ENCODE results near the gene SELE. TPM values are rescaled to one million over a fixed set of nuclear protein-coding genes. Genes with fewer than 3 reads are reported as not detected.

Gene SELE
- total and polyA plus RNA-seq, 2 of the 4 experiments (the other 2 are of a cell fraction), result not detected

DNA sequence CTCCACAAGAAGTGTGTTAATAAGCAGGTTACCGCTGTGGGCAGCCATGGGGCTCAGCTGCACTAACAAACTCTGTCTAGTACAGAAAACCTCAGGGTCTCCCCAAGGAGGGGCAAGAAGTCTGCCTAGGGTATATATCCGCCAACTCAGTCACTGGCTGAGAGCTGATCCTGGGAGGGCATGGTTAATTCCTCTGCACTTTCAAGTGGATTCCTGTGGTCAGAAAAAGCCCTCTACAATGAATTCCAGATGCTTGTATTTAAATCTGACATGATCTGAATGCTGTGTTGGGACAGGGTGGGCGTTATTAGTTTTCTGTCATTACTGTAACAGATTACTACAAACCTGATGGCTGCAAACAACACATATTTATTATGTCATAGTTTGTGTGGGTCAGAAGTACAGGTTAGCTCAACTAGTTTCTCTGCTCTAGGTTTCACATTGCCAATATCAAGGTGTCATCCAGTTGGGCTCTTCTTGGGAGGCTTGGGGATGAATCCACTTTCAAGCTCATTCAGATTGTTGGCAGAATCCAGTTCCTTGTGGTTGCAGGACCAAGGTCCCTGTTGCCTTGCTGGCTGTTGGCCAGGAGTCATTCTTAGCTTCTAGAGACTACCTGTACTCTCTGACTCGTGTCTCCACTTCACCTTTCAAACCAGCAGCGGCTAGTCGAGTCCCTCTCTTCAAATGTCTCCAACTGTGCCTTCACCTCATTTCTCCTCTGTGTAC, 8.0 kb upstream of the SELE start:
- in situ Hi-C loops (cut with MboI; ENCODE audit: low sequenced_read_pairs) (no loop called here), dilution Hi-C loops (cut with HindIII; ENCODE audit: low sequenced_read_pairs, unreplicated experiment) (no loop called here), intact Hi-C loops (cut with micrococcal nuclease) (no loop called here)
- H4K8ac ChIP-seq (ENCODE audit: low read depth in 2 of 2, low read length in 2 of 2), result no peak overlapping the region
- no peaks in the 10 kb centered on the region for H3K36me3 ChIP-seq (ENCODE audit: control insufficient read depth, insufficient read depth, low read length)
- no peaks in the 10 kb centered on the region for H3K9me3 ChIP-seq (ENCODE audit: control insufficient read depth, insufficient read depth, low read length)
- no peak overlapping the region for H2AFZ ChIP-seq (replicated peaks; ENCODE audit: low read length, poor library complexity)
- H3K9ac ChIP-seq (ENCODE audit: low read depth, low read length), result no peak overlapping the region
- peak; percentile 37 for ATAC-seq (ENCODE audit: low read depth)
- H2BK120ac ChIP-seq (ENCODE audit: low read depth, low read length), result no peak overlapping the region
- no CpG with 5 or more reads among the region's 6 CpGs for WGBS, 2 experiments (ENCODE audit: extremely low coverage in 2 of 2, insufficient read length in 1 of 2)
- no peaks in the 10 kb centered on the region; the same call in 1 of the 2 replicates for H3K27me3 ChIP-seq (ENCODE audit: control insufficient read depth, insufficient read depth, low read length)
- no peak for TF ChIP-seq BHLHE40 (IDR thresholded peaks at IDR 0.05; ENCODE audit: low read depth, low read length)
- TF ChIP-seq NFE2L2 (IDR thresholded peaks at IDR 0.05; ENCODE audit: low read depth, low read length), result no peak
- no peak for TF ChIP-seq RFX5 (IDR thresholded peaks at IDR 0.05; ENCODE audit: low read depth, low read length)
- TF ChIP-seq, protein P1, sequence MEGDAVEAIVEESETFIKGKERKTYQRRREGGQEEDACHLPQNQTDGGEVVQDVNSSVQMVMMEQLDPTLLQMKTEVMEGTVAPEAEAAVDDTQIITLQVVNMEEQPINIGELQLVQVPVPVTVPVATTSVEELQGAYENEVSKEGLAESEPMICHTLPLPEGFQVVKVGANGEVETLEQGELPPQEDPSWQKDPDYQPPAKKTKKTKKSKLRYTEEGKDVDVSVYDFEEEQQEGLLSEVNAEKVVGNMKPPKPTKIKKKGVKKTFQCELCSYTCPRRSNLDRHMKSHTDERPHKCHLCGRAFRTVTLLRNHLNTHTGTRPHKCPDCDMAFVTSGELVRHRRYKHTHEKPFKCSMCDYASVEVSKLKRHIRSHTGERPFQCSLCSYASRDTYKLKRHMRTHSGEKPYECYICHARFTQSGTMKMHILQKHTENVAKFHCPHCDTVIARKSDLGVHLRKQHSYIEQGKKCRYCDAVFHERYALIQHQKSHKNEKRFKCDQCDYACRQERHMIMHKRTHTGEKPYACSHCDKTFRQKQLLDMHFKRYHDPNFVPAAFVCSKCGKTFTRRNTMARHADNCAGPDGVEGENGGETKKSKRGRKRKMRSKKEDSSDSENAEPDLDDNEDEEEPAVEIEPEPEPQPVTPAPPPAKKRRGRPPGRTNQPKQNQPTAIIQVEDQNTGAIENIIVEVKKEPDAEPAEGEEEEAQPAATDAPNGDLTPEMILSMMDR (conservative IDR thresholded peaks at IDR 0.05; ENCODE audit: low read depth, low read length), result no peak
- no peak for TF ChIP-seq MAFK (IDR thresholded peaks at IDR 0.05; ENCODE audit: low read depth, low read length)
- no peak for TF ChIP-seq MXI1 (IDR thresholded peaks at IDR 0.05; ENCODE audit: borderline replicate concordance, low read depth, low read length)
- TF ChIP-seq SMC3 (IDR thresholded peaks at IDR 0.05; ENCODE audit: low read depth, low read length), result no peak
- no peak for TF ChIP-seq FOS (IDR thresholded peaks at IDR 0.05; ENCODE audit: low read depth, low read length)
- TF ChIP-seq POLR2A (IDR thresholded peaks at IDR 0.05; ENCODE audit: low read depth, low read length), result no peak
- TF ChIP-seq MAZ (IDR thresholded peaks at IDR 0.05; ENCODE audit: borderline replicate concordance, low read depth, low read length), result no peak
- TF ChIP-seq ELK1 (IDR thresholded peaks at IDR 0.05; ENCODE audit: borderline replicate concordance, low read depth, low read length), result no peak
- no peak for TF ChIP-seq RCOR1 (IDR thresholded peaks at IDR 0.05; ENCODE audit: insufficient replicate concordance, low read length)
- TF ChIP-seq CEBPB (IDR thresholded peaks at IDR 0.05; ENCODE audit: low read depth, low read length), result no peak
- TF ChIP-seq, protein P2, sequence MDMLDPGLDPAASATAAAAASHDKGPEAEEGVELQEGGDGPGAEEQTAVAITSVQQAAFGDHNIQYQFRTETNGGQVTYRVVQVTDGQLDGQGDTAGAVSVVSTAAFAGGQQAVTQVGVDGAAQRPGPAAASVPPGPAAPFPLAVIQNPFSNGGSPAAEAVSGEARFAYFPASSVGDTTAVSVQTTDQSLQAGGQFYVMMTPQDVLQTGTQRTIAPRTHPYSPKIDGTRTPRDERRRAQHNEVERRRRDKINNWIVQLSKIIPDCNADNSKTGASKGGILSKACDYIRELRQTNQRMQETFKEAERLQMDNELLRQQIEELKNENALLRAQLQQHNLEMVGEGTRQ (IDR thresholded peaks at IDR 0.05; ENCODE audit: low read depth, low read length), result no peak
- no peak for TF ChIP-seq CHD1 (IDR thresholded peaks at IDR 0.05; ENCODE audit: low read depth, low read length)
- no peak for TF ChIP-seq RAD21 (IDR thresholded peaks at IDR 0.05; ENCODE audit: low read length)
- peak; percentile 18 for DNase-seq
- no peak overlapping the region for H2AK9ac ChIP-seq (replicated peaks; ENCODE audit: low read depth, low read length, poor library complexity)
- no peaks in the 10 kb centered on the region for H4K20me1 ChIP-seq (ENCODE audit: insufficient read depth, low read length)
- no peak overlapping the region for H3K4ac ChIP-seq (ENCODE audit: low read depth, low read length)
- H3K23ac ChIP-seq (ENCODE audit: low read depth, low read length), result no peak overlapping the region
- no peak overlapping the region for H3K27ac ChIP-seq (ENCODE audit: insufficient read depth, low read length)
- H3K4me1 ChIP-seq (ENCODE audit: control insufficient read depth, insufficient read depth, low read length), result no peaks in the 10 kb centered on the region
- H3K14ac ChIP-seq (replicated peaks; ENCODE audit: low read depth, low read length), result no peak overlapping the region
- H2BK20ac ChIP-seq (ENCODE audit: low read depth, low read length), result no peak overlapping the region
- ChIA-PET POLR2A (ENCODE audit: unreplicated experiment) (no interaction called here), CTCF (no interaction called here)
- H4K91ac ChIP-seq (ENCODE audit: insufficient read depth, low read depth, low read length), result no peak overlapping the region
- H3K56ac ChIP-seq (ENCODE audit: extremely low read depth, insufficient read depth, low read length), result no peak overlapping the region
- no peak overlapping the region for H2BK15ac ChIP-seq (ENCODE audit: low read depth, low read length)
- no peaks in the 10 kb centered on the region for H3K79me1 ChIP-seq (ENCODE audit: low read depth in 1 of 2, low read length in 2 of 2)
- H3K4me2 ChIP-seq (ENCODE audit: low read depth, low read length), result no peak overlapping the region
- no peaks in the 10 kb centered on the region for H3K9me1 ChIP-seq (ENCODE audit: insufficient read depth, low read length)
- H2BK5ac ChIP-seq (ENCODE audit: low read depth, low read length, poor library complexity, severe bottlenecking), result no peak overlapping the region
- H2AK5ac ChIP-seq (ENCODE audit: low read depth, low read length), result no peak overlapping the region
- no TSS peak for BruUV-seq (replicated peaks)
- no peak overlapping the region for H3K4me3 ChIP-seq (ENCODE audit: insufficient read depth, low read depth, low read length)
- no peak overlapping the region for H3K18ac ChIP-seq (ENCODE audit: low read depth, low read length)
- H4K5ac ChIP-seq (ENCODE audit: low read depth, low read length), result no peak overlapping the region

Measured in IMR-90 (cell line).